Right atrium auricular region (tissue), 2 donors: ENCODE data around the gene JAKMIP2. TPM values are rescaled to one million over a fixed set of nuclear protein-coding genes. Genes with fewer than 3 reads are reported as not detected.

ENCODE experiments used
- DNase-seq: peaks from one replicate; pipeline ENCODE4 v3.0.0-alpha.2; 2019; ENCODE audit warnings: low spot score
- H3K27ac ChIP-seq, 2 donors: fragments of 200-600 bp; sonication (generic); 1 replicate in 1 of 2; 2 replicates in 1 of 2; pipeline ENCODE4 v1.5.1; 2016 to 2019
- H3K27me3 ChIP-seq, 2 donors: fragments of 200-600 bp; sonication (generic); one replicate each; pipeline versions ENCODE4 v1.5.1 to v1.6.0; 2017 to 2019
- H3K36me3 ChIP-seq: fragments of 200-600 bp; sonication (generic); one replicate; pipeline ENCODE4 v1.5.1; 2016
- H3K4me1 ChIP-seq, 2 donors: fragments of 200-600 bp; sonication (generic); one replicate each; pipeline versions ENCODE4 v1.5.1 to v1.6.0; 2017 to 2019
- H3K4me3 ChIP-seq, 2 donors: fragments of 200-600 bp; sonication (generic); 1 replicate in 1 of 2; 2 replicates in 1 of 2; pipeline ENCODE4 v1.5.1; 2017 to 2019; ENCODE audit warnings: mild to moderate bottlenecking in 1 of 2, moderate library complexity in 1 of 2
- H3K9me3 ChIP-seq, 2 donors: fragments of 200-600 bp; sonication (generic); one replicate each; pipeline ENCODE4 v1.5.1; 2019
- total RNA-seq, 2 donors: library from RNA; depleted of rRNA; stranded (reverse); fragments of >200 nt; gene quantifications; one replicate each; pipeline ENCODE4 v1.1.0, GENCODE V29; 2016
- TF ChIP-seq, protein P1 (sequence below), 2 donors: fragments of 200-600 bp; sonication (generic); IDR thresholded peaks; one replicate each; pipeline ENCODE4 v1.5.1; 2019; ENCODE audit warnings: antibody characterized with exemption in 2 of 2

The JAKMIP2 gene
- total RNA-seq, 2 donors from 2014 or later, result 0.16 to 0.33 TPM

GRCh38 chr5:147796556-147797308 is 14.2 kb upstream of the JAKMIP2 start:
- no peaks in the 10 kb centered on the region for H3K9me3 ChIP-seq
- no peak for DNase-seq
- H3K27ac ChIP-seq, result no peak overlapping the region
- TF ChIP-seq, protein P1, sequence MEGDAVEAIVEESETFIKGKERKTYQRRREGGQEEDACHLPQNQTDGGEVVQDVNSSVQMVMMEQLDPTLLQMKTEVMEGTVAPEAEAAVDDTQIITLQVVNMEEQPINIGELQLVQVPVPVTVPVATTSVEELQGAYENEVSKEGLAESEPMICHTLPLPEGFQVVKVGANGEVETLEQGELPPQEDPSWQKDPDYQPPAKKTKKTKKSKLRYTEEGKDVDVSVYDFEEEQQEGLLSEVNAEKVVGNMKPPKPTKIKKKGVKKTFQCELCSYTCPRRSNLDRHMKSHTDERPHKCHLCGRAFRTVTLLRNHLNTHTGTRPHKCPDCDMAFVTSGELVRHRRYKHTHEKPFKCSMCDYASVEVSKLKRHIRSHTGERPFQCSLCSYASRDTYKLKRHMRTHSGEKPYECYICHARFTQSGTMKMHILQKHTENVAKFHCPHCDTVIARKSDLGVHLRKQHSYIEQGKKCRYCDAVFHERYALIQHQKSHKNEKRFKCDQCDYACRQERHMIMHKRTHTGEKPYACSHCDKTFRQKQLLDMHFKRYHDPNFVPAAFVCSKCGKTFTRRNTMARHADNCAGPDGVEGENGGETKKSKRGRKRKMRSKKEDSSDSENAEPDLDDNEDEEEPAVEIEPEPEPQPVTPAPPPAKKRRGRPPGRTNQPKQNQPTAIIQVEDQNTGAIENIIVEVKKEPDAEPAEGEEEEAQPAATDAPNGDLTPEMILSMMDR (IDR thresholded peaks at IDR 0.05), result no peak
- no peaks in the 10 kb centered on the region for H3K4me1 ChIP-seq
- no peaks in the 10 kb centered on the region for H3K27me3 ChIP-seq
- H3K4me3 ChIP-seq, result no peak overlapping the region
- no peaks in the 10 kb centered on the region for H3K36me3 ChIP-seq

DNA sequence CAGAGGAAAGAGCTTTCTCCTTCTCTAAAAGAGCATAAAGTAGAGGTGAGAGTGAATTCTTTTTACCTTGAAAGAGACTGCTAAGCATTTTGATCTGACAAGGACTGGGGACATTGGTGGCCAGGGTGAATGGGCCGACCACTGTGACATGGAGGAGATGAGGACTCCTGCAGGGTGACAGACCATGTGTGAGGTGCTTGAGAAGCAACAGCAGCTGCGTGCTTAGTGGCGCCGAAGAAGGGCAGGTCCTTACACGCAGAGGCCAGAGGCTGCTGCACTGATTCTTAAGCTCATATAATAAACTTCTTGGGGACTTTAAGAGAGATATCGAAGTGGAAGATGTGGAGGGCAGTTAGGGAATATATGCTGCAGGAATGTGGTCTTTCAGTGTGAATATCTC is 8.7 kb upstream of the JAKMIP2 start:
- TF ChIP-seq, protein P1 (IDR thresholded peaks at IDR 0.05), result no peak
- no peaks in the 10 kb centered on the region for H3K36me3 ChIP-seq
- no peaks in the 10 kb centered on the region for H3K4me1 ChIP-seq
- no peaks in the 10 kb centered on the region for H3K27me3 ChIP-seq
- no peak for DNase-seq
- H3K9me3 ChIP-seq, result no peaks in the 10 kb centered on the region
- no peak overlapping the region for H3K27ac ChIP-seq
- H3K4me3 ChIP-seq, result no peak overlapping the region

DNA sequence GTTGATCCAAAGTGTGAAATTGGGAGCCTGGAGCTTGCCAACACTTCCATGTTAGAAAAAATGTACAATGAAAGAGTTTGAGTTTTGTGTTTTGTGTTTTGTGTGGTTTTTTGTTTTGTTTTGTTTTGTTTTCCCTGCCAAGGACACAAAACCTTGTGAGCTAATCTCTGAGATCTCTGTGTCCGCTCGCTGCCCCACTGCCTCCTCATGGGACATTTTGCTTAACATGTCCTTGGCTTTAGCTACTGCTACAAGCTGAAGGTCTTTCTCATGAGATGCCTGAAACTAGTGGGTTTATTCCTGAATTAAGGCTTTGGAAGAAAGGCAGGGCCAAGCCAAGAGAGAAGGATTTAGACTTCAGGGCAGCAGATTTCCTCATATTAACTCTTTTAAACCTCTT is 7.3 kb upstream of the JAKMIP2 start:
- no peaks in the 10 kb centered on the region for H3K9me3 ChIP-seq
- no peaks in the 10 kb centered on the region for H3K36me3 ChIP-seq
- H3K27me3 ChIP-seq, result no peaks in the 10 kb centered on the region
- no peak overlapping the region for H3K27ac ChIP-seq
- H3K4me1 ChIP-seq, result no peaks in the 10 kb centered on the region
- TF ChIP-seq, protein P1 (IDR thresholded peaks at IDR 0.05), result no peak
- no peak overlapping the region for H3K4me3 ChIP-seq
- DNase-seq, result no peak

- no peaks in the 10 kb centered on the region for H3K36me3 ChIP-seq
- H3K4me3 ChIP-seq, result no peak overlapping the region
- DNase-seq, result no peak
- no peaks in the 10 kb centered on the region for H3K27me3 ChIP-seq
- no peaks in the 10 kb centered on the region for H3K9me3 ChIP-seq
- TF ChIP-seq, protein P1 (IDR thresholded peaks at IDR 0.05), result no peak
- no peak overlapping the region for H3K27ac ChIP-seq
- H3K4me1 ChIP-seq, result no peaks in the 10 kb centered on the region
These were observed 5.5 kb upstream of the JAKMIP2 start for GRCh38 chr5:147788023-147788422.

DNA sequence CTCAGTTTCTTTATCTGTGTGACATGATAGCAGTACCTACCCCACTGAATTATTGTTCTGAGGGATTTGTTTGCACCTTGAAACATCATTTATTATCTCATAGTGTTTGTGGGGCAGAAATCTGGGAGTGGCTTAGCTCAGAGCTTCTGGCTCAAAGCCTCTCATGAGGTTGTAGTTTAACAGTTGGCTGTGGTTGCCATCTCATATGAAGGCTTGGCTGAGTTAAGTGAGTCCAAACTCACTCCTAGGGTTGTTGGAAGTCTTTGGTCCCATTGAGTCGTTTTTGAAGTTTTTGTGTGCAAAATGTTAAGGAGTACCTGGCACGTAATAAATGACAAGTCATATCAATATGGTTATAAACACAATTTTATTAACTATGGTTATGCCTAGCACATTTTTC is 3.6 kb upstream of the JAKMIP2 start:
- Histone ChIP-seq H3K4me3 (no peak overlapping the region), H3K4me1 (no peaks in the 10 kb centered on the region), H3K27ac (no peak overlapping the region), H3K9me3 (no peaks in the 10 kb centered on the region), H3K36me3 (no peaks in the 10 kb centered on the region), H3K27me3 (no peaks in the 10 kb centered on the region)
- no peak for DNase-seq
- TF ChIP-seq, protein P1 (IDR thresholded peaks at IDR 0.05), result no peak
